Measurements from ENCODE around the gene AHSP. TPM values are rescaled to one million over a fixed set of nuclear protein-coding genes. Genes with fewer than 3 reads are reported as not detected.

Gene AHSP
- total RNA-seq, 4 donors from 2014 or later: 4.7 TPM; not detected in 3

GRCh38 chr16:31502981-31503380 is 24.7 kb upstream of the AHSP start:
- TF ChIP-seq, protein P1, sequence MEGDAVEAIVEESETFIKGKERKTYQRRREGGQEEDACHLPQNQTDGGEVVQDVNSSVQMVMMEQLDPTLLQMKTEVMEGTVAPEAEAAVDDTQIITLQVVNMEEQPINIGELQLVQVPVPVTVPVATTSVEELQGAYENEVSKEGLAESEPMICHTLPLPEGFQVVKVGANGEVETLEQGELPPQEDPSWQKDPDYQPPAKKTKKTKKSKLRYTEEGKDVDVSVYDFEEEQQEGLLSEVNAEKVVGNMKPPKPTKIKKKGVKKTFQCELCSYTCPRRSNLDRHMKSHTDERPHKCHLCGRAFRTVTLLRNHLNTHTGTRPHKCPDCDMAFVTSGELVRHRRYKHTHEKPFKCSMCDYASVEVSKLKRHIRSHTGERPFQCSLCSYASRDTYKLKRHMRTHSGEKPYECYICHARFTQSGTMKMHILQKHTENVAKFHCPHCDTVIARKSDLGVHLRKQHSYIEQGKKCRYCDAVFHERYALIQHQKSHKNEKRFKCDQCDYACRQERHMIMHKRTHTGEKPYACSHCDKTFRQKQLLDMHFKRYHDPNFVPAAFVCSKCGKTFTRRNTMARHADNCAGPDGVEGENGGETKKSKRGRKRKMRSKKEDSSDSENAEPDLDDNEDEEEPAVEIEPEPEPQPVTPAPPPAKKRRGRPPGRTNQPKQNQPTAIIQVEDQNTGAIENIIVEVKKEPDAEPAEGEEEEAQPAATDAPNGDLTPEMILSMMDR (IDR thresholded peaks at IDR 0.05; ENCODE audit: low read depth): no peak

GRCh38 chr16:31504159-31504558 is 23.5 kb upstream of the AHSP start:
- TF ChIP-seq, protein P1 (IDR thresholded peaks at IDR 0.05; ENCODE audit: low read depth): no peak

GRCh38 chr16:31505483-31505882 is 22.2 kb upstream of the AHSP start:
- TF ChIP-seq, protein P1 (IDR thresholded peaks at IDR 0.05; ENCODE audit: low read depth): no peak

GRCh38 chr16:31507617-31507928 is 20.1 kb upstream of the AHSP start:
- TF ChIP-seq, protein P1 (IDR thresholded peaks at IDR 0.05; ENCODE audit: low read depth): no peak

DNA sequence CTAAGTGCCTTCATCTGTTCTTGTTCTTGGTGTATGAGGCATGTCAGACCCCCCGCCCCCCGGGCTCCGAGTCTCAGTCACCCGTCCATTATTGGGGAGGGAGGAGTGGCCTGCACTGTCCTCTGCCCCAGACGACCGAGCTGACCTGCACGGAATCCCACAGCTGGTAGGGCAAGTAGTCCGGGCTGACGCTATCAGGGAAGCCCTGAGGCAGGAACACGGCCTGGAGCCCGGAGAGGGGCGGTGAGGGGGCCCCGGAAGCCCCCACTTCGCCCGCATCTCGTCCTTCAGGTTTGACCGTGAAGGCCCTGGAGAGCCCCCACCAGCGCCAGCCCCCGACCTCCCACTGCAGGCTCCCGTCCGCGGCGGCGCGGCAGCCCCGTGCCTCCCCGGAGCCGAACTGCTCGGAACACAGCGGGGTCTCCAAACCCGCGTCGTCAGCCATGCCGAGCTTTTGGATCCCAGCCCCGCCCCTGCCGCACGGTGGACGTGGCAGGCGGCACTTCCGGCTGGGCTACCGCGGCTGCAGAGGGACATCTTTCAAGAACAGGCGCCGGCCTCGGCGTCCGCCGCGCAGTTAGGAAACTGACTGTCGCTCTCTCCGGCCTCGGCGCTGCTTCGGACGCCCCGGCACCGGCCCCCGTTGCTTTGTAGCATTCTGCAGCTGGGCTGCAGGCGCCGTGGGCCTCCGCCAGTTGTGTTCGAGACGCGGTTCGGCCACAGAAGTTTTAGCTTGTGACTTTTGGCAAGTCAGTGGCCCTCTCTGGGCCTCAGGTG is 19.6 kb upstream of the AHSP start, which contains the start of gene RUSF1:
Gene RUSF1 (minus strand): TSS at position 463 of the 777 bp plus-strand sequence. CDS start 18 bp downstream, at position 445.
- TF ChIP-seq, protein P1 (IDR thresholded peaks at IDR 0.05; ENCODE audit: low read depth): no peak

DNA sequence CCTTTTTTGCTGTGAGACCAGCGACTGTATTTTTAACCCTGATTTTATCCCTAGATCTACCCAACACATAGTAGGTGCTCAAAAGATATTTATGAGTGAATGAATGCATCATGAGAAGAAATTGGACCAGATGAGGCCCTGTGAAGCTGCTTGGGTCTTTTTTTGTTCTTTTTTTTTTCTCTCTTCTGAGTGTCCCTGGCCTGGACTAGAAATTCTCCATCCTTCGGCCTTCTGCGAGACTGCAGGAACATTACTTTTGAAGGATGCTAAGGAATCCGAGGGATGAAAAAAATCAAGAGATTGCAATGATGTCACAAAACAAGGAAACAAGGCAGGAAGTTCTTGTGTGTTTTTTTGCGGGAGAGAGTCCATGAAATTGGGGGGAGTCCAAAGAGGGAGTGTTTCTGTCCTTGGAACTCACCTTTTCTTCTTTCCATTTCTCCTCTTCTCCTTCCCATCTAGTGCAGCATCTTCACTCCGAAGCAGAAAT is 18.9 kb upstream of the AHSP start:
- TF ChIP-seq, protein P1 (IDR thresholded peaks at IDR 0.05; ENCODE audit: low read depth): no peak

DNA sequence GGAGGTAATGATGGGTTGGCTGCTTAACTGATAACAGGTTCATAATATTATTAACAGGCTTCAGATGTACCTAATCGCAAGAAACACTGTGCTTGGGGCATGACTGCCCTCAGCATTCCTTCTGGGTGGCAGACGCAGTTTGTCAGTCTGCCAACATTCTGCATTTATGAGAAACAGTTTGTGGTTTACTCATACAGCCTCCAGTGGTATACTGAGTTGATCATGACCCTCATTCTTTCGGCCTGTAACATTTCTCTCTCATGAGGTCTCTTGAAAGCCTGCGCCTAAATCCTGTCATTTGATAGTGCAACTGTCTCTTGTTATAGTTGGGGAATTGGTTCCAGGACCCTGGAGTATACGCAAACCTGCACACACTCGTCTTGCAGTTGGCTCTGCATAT is 14.6 kb upstream of the AHSP start:
- TF ChIP-seq, protein P1 (IDR thresholded peaks at IDR 0.05; ENCODE audit: low read depth): no peak

Measured in subcutaneous adipose tissue (tissue), 4 donors.